ENCODE results near the gene ATP6V0D1.

Gene ATP6V0D1

DNA sequence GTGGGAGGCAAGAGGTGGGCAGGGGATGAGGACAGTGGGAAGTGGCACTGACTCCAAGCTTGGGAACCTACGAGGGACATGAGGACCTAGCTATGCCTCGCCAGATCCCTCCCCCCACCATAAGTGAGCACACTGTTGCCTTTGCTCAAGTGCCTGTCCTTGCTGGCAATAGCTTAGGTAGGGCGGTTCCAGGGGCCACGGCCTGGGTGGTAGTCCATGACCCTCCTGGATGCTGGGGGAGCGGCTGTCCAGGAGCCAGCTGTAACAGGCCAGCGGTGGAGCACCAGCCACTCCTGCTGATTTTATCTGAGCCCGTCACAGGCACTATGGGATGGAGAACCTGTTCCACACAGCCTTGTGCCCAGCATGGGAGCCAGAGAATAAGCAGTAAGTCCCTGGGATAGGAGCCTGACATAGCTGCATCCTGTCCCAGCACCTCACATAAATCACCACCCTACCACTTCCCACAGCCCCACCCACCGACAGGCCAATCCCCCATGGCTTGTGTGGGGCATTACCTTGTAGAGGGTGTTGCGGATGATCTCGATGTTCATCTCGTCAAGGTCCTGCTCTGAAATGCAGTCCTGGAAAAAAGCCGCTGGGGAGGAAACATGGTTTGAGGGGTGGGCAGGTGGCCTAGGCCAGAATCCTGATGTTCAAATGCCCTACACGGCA, 38.2 kb downstream of the ATP6V0D1 start:
- Mint-ChIP-seq H3K4me1 (peaks cover 60% of the 10 kb centered on the region), H3K36me3 (ENCODE audit: low read depth) (peaks cover 19% of the 10 kb centered on the region), H3K27ac (no peak overlapping the region), H3K9me3 (no peaks in the 10 kb centered on the region), H3K4me3 (no peak overlapping the region), H3K27me3 (ENCODE audit: low read depth, poor library complexity) (no peaks in the 10 kb centered on the region)
- TF ChIP-seq, protein P1, sequence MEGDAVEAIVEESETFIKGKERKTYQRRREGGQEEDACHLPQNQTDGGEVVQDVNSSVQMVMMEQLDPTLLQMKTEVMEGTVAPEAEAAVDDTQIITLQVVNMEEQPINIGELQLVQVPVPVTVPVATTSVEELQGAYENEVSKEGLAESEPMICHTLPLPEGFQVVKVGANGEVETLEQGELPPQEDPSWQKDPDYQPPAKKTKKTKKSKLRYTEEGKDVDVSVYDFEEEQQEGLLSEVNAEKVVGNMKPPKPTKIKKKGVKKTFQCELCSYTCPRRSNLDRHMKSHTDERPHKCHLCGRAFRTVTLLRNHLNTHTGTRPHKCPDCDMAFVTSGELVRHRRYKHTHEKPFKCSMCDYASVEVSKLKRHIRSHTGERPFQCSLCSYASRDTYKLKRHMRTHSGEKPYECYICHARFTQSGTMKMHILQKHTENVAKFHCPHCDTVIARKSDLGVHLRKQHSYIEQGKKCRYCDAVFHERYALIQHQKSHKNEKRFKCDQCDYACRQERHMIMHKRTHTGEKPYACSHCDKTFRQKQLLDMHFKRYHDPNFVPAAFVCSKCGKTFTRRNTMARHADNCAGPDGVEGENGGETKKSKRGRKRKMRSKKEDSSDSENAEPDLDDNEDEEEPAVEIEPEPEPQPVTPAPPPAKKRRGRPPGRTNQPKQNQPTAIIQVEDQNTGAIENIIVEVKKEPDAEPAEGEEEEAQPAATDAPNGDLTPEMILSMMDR (IDR thresholded peaks at IDR 0.05) = no peak
- no peak for DNase-seq

DNA sequence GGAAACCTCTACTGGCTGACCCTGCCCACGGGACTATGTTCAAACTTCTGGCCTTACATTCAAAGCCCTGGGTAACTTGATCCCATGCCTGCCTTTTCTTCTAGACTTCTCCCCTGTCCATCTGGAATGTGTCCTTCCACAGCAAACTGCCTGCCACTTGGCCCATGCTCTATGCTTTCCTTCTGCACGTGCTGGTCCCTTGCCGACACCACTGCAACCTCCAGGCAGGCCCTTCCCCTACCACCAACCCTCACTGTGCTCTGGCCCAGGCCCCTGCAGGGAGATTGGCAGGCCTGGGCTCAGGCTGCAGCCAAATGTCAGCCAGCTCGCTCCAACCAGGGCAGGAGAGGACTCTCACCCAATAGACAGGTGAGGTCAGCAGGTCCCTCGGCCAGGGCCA, 39.0 kb downstream of the ATP6V0D1 start:
- H3K36me3 Mint-ChIP-seq (ENCODE audit: low read depth) = peaks cover 26% of the 10 kb centered on the region
- no peak for DNase-seq
- H3K27me3 Mint-ChIP-seq (ENCODE audit: low read depth, poor library complexity) = no peaks in the 10 kb centered on the region
- H3K4me3 Mint-ChIP-seq = no peak overlapping the region
- H3K9me3 Mint-ChIP-seq = no peaks in the 10 kb centered on the region
- TF ChIP-seq, protein P1 (IDR thresholded peaks at IDR 0.05) = no peak
- H3K4me1 Mint-ChIP-seq = peaks cover 63% of the 10 kb centered on the region
- H3K27ac Mint-ChIP-seq = peak overlapping the region; percentile 62

DNA sequence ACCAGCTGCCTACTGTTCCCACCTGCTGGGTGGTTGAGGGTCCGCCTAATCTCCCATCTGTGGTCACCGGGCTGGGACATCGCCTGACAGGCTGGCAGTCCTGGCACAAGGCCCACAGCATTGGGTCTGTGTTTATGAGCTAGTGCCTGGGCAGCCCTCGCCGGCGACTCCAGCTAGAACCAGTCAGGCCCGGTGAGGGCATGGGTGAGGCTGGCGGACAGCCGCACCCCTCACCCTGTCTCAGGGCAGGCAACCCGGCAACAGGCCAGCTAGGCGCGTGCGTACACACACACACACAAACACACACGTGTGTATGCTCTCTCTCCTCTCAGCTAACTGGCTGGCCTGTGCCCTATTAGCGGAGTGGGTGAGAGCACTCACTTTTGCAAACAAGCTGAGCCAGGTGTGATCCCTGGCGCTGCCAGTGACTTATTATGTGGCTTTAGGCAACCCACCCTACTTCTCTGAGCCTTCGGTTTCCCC, 39.6 kb downstream of the ATP6V0D1 start:
- Mint-ChIP-seq H3K36me3 (ENCODE audit: low read depth) (peaks cover 23% of the 10 kb centered on the region), H3K27ac (no peak overlapping the region), H3K4me3 (no peak overlapping the region), H3K27me3 (ENCODE audit: low read depth, poor library complexity) (no peaks in the 10 kb centered on the region), H3K4me1 (peaks cover 59% of the 10 kb centered on the region), H3K9me3 (no peaks in the 10 kb centered on the region)
- TF ChIP-seq, protein P1 (IDR thresholded peaks at IDR 0.05) = no peak
- no peak for DNase-seq

DNA sequence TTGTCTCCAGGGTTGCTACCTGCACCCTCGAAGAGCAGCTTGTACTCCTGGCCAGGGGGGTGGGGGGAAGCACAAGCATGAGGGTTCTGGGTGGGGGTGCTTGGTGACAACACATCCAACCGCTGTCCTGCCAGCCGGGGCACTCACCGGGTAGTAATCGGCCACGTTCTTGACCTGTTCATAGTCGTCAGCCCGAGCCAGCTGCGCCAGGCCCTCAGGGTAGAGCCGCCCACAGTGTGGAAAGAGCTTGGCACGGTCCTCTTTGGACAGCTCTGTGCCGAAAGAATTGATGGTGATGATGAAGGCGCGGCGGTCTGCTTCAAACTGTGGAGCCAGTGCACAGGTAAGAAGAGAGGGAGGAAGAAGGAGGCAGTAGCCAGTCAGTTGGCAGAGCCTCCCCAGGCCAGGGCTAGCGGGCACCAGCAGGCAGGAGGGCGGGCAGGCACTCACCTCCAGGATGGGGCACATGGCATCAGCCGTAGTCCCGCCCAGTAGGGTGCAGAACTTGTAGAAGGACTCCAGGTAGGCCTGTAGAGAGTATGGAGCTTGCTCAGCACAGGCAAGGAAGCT, 42.0 kb downstream of the ATP6V0D1 start:
- peaks cover 53% of the 10 kb centered on the region for H3K4me1 Mint-ChIP-seq
- TF ChIP-seq, protein P1 (IDR thresholded peaks at IDR 0.05) = no peak
- DNase-seq = no peak
- no peak overlapping the region for H3K4me3 Mint-ChIP-seq
- H3K27me3 Mint-ChIP-seq (ENCODE audit: low read depth, poor library complexity) = peaks cover 2% of the 10 kb centered on the region
- H3K36me3 Mint-ChIP-seq (ENCODE audit: low read depth) = peaks cover 27% of the 10 kb centered on the region
- no peaks in the 10 kb centered on the region for H3K9me3 Mint-ChIP-seq
- peak overlapping the region; percentile 64 for H3K27ac Mint-ChIP-seq

DNA sequence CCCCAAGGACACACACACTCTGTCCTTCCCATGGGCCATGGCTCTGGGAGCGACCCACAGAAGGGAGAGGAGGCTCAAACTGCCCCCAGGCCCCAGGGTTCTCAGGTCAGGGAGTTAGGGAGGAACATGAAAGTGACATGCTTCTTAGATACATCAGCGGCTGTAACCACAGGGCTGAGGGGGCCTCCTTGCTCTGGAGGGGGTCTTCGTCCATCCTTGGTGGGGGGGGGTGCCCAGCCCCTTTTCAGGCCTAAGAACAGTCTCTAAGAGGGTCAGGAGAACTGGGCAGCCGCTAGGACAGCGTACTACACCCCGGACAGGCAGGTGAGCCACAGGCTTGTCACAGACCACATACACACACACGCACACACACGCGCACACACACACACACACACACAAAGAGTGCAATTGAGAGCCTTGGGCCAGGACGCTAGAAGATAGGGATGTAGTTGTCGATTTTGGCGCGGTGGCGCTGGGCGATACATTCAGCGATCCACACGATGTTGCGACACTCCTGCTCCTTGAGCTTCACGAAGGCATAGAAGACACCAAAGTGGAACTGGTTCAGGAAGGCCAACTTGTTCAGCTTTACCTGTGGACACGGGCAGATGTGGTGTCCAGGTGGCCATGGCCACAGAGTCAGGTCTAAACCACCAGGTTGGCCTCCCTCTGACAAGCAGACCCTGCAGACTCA, 42.7 kb downstream of the ATP6V0D1 start:
- no peaks in the 10 kb centered on the region for H3K9me3 Mint-ChIP-seq
- H3K36me3 Mint-ChIP-seq (ENCODE audit: low read depth) = peaks cover 27% of the 10 kb centered on the region
- peak overlapping the region; percentile 35 for H3K27ac Mint-ChIP-seq
- no peak overlapping the region for H3K4me3 Mint-ChIP-seq
- TF ChIP-seq, protein P1 (IDR thresholded peaks at IDR 0.05) = no peak
- peaks cover 55% of the 10 kb centered on the region for H3K4me1 Mint-ChIP-seq
- peaks cover 7% of the 10 kb centered on the region for H3K27me3 Mint-ChIP-seq (ENCODE audit: low read depth, poor library complexity)
- DNase-seq = no peak

All from nephron progenitor cell (in vitro differentiated cells).